Measurements from ENCODE around the gene JAK1.
"Not testable (repeated sequence)": the region's sequence is repeated elsewhere in the genome, so short reads cannot be mapped to it uniquely, and the experiment has no call there.

The JAK1 gene

DNA sequence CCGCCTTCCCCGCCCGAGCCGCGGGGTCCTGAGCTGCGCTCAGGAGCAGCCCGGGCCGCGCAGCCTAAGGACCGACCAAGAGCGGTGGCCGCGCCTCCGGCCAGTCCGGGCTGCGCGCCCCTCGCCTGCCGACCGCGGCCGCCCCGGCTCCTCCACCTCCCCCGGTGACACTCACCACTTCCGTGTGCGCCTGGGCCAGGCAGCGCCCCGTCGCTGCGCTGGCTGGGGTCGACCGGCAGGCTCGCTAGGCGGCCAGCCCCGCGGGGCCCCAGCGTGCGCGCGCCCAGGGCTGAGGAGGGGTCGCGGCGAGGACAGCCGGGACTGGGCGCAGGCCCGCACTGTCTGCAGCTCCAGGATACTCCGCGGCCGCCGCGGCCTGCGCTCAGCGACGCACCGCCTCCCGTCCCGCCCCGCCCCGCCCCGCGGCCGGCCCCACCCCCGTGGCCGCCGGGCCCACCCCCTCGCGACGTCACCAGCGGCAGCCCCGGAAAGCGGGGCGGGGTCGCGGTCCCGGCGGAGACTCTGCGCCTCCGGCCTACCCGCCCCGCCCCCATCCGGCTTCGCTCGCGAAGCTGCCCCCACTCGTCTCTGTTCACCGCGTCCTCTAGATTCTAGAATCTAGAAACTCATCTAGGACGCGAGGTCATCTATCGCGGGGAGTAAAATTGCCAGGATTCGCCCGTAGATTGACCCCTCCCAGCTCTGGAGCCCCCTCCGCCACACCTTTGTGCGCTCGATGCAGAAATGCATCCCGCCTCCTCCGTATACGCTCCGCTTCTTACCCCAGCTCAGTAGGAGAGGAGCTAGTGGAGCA is at the start of gene JAK1:
TSS of gene JAK1 (minus strand) at position 392 of the 814 bp plus-strand sequence. CDS start 80,285 bp downstream, outside the sequence.
- DNase-seq (ENCODE audit: low spot score) = peak; percentile 99

DNA sequence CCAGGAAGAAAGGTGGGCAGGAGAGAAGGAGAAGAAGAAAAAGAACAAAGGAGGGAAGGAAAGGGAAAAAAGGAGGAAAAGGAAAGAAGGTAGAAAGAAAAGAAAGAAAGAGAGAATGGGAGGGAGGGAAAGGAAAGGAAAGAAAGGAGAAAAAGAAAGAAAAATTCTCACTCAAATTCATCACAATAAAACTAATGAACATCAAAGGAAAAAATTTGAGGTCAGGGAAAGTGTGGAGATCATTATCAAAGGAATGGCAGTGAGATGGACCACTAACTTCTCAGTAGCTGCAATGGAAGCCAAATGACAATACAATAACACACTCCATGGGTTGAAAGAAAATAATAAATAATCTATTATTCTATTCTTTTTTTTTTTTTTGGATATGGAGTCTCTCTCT is 48.0 kb upstream of the JAK1 start:
- DNase-seq (ENCODE audit: low spot score) = no peak

DNA sequence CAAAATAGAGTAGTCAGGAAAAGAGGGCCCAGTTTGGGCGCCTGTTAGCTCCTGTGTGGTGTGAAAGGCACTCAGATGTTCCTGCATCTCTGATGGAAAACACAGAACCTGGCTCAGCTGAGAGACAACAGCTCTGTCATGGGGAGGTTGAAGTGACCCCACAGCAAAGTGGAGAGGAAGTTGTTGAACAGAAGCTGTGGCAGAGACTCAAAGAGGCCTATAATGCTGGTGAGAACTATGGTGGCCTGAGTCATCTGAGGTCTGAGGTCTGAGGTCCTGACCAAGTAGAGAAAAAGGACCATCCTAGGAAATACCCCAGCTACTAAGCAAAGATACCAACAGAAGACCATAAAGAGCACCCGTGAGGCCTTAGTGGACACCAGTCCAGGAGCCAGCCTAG is 45.6 kb upstream of the JAK1 start:
- DNase-seq (ENCODE audit: low spot score) = no peak

DNA sequence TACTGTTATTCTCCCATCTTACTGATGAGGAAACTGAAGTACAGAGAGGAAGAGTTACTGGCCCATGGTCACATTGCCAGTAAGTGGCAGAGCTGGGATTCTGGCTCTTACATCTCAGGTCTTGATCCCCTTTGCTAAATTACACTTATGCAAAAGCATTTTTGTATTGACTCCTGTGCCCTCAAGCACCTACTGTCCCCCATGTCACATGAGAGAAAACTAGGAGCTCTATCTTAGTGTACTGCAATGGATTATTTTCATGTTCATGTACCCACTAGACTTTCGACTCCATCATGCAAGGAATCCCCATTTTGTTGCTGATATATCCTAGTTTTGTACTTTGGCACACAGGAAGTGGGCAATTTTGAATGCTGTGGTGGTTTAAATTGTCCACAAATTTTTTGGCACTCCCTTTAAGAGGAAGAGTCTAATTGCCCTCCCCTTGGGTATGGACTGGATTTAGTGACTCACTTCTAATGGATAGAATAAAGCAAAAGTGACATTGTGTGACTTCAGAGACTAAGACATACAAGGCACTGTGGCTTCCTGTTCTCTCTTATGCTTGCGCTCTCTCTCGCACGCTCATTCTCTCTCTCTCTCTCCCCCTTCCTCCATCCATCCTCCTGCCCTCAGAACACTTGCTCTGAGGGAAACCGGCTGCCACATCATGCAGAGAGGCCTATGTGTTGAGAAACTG is 43.5 kb upstream of the JAK1 start:
- no peak for DNase-seq (ENCODE audit: low spot score)

DNA sequence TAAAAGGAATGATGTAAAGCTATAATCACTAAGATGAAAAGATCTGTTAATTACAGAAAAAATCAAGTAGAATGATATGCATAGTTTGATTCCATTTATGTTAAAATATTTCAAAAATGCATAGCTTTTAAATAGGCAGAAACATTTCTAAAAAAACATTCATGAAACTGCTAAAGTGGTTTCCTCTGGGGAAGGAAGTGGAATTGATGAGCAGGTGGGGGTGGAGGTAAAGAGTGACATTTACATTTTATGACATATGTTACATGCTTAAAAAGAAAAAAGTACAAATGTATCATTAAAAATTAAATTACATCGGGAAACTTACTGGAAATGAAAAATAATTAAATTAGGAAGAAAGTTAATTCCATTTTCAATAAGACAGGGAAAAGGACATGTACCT is 42.8 kb upstream of the JAK1 start:
- DNase-seq (ENCODE audit: low spot score) = no peak

DNA sequence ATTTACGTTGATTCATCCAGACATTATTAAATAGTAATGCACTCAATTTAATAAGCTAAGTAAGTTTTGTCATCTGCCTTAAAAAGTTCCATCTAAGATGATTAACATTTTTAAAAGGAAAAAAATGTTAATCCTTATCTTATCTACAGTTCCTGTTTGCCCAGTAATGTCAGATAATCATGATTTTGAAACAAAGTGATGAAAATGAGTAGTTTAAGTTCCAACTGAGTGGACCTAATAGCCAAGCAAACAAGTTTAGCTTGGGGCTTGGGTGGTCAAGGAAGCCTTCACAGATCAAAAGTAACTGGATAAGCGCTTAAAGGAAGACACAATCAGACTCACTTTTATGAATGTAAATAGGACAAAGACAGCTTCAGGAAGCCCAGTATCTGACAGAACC is 40.5 kb upstream of the JAK1 start:
- DNase-seq (ENCODE audit: low spot score) = no peak

DNA sequence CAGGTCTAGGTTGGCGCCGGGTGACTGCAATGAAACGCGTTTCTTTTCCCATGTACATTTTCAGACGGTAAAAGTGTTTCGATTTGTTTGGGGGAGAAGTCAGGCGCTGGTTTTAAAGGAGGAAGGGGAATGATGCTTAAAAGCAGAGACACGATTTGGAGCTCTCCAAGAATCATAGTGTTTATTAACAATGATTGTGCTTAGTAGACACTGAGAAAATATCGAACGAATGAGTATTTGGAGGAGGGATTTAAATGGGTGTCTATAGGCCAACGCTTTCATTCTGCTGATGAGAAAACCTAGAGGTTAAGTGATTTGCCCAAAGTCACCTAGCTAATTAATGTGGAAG is 36.9 kb upstream of the JAK1 start:
- no peak for DNase-seq (ENCODE audit: low spot score)

DNA sequence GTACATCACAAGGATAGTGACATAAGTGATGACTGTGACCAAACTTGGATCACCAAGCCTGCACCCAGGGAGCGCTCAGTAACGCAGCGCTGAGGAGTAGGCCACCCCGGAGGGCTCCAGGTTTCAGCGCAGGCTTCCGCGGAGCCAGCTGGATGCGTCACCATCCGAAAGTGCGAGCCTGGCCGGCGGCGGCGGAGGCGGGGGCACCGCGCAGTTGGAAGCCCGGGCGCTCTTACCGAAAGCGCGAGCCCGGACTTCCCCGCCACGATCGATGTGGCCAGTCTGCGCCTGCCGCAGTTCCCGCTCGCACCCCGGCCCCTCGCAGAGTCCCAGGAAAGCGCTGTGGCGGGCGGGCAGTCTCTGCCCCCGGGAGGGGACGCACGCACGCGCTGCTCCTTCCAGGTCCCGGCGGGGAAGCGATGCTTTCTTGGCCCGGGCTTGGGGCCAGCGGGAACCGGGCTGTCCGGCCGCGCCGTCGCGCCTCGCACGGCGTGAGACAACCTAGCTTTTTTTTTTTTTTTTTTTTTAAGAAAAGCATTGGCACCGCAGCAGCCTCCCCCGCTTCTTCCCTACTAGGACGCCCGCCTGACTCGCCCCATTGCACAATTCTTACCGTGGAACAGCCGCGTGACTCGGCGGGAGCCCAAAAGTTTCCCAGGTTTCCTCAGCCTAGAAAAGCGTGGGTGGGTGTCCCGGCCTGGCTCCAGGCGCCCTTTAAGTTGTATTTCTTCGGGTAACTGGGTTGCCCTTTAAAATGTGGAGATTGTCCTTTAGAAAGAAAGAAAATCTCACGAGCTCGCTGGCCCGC is 36.4 kb upstream of the JAK1 start:
- peak; percentile 87 for DNase-seq (ENCODE audit: low spot score)

DNA sequence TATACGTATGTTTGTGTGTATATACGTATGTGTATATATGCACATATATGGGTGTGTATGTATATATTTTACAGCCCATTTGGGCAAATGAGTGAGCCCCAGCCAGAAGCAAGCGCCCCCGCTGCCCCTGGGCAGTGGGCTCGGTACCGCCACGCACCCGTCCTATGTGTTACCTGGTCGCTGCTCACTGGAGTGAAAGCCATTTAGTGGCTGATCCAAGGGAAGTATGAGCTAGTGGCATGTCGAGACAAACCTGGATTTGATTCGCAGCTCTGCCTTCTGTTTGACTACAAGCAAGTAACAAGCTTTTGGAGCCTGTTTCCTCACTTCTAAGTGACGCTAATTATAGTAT is 35.8 kb upstream of the JAK1 start:
- DNase-seq (ENCODE audit: low spot score) = peak; percentile 15

DNA sequence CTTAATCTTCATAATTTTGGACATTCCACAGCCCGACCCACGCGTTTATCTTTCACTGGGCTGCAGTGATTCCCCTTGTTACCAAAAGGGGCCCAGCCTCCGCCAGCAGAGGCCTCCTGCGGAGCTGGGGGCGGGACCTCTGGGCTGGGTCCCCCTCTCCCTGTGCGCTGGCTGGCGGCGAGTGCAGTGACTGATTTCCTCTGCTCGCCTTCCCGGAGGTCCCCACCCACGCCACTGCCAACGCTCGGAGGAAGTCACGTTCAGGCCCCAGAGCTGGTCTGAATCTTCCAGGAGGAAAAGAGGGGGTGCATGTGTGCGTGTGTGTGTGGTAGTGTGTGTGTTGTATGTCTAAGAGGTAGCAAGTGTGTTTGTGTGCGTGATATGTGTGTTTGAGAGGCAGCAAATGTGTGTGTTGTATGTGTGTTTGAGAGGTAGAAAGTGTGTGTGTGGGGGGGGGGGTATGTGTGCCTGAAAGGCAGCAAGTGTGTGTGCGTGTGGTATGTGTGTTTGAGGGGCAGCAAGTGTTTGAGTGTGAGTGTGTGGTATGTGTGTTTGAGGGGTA is 35.0 kb upstream of the JAK1 start:
- DNase-seq (ENCODE audit: low spot score) = peak; percentile 76

DNA sequence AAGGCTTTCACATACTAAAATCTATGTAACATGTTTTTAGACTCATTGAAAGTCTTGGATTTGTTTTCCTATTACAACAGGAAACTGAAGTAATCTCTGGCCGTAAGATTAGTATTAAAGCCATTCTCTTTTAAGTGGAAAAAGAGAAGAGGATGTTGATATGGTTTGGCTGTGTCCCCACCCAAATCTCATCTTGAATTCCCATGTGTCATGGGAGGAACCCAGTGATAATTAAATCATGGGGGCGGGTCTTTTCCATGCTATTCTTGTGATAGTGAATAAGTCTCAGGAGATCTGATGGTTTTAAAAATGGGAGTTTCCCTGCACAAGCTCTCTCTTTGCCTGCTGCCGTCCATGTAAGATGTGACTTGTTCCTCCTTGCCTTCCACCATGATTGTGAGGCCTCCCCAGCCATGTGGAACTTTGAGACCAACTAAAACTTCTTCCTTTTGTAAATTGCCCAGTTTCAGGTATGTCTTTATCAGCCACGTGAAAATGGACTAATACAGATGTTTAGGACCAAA is 32.1 kb upstream of the JAK1 start:
- not testable (repeated sequence) for DNase-seq (ENCODE audit: low spot score)

DNA sequence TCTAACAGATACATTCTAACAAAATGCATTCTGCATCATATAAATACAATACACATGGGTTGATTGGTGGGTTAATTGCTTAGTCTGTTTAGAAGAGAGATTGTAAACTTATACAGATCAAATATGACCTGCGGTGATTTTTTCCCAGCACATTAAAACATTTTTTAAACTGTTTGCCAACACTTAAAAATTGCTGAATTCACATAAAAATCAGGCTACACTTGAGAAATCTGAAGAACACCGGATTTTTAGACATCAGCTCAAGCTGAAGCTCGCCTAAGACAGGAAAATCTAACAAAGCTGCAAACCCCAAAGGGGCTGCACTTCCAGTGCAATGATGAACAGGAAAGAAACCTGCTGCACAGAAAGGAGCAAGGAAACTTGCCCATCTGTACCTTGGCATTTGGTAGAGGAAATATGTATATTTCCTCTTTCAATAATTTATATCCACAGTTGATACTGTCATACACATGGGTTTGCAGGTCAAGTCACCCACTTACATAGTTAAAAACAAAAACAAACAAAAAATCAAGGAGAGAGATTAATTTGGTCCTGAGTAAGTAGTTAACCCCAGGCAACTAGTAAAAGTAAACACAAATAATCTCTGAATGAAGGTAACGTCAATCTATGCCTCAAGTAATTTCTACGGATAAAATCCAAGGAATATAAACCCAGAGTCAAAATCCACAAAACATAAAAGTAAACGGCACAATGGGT is 30.4 kb upstream of the JAK1 start:
- no peak for DNase-seq (ENCODE audit: low spot score)

DNA sequence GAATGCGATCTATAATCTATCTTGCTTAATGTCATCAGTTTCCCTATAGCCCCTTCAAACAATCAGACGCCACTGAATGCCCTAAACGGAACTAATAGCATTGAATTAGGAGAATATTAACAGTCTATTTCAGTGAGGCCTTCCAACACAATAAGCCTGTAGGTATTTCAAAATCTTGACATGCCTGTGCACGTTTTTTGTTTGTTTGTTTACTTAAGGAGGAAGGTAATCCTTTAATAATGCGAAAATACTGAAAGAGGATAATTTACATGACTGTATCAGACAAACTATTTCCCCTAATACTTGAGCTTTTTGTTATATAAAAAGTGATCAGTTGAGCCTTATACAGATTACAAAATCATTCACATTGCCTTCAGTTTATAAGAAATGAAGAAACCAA is 29.0 kb upstream of the JAK1 start:
- no peak for DNase-seq (ENCODE audit: low spot score)

DNA sequence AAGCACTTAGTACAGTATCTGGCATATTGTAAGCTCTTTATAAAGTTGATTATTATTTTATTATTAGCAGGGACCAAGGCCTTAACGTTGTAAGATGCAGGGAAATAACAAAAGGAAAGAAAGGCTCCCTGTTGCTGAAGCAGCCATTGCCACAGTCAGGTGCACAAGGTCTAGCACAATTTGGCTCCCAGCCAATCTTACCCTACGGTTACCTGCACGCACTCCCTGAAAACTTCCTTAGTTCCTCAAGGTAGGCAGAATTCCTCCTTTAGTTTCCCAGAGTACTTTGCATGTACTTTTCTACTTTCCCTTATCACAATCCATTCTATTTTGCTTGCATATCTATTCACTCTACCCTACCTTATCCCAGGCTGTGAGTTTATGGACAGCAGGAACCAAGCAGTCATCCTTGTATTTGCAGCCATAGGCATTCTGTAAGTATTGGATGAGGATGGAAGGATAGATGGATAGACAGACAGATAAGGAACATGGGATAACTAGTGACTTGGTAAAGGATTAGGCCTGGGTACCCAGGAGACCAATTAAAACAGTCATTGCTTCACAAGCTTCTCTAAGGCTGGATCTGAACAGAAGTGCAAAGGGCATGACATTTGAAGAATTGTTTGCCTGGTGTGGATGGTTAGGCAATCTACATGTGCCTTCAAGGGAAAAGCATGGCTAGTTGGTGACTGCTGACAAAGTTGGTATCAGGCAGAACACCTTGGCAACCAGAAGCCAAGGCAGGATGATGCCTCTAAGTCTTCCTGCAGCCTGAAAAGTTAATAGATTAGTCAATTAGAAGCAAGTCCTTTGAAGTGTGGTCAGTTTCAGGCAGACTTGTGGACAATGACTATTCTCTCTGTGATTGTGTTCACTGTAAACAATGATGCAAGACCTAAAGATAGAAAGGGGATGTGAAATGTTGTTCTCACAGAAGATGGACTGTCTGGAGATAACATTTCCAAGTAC is 20.8 kb upstream of the JAK1 start:
- no peak for DNase-seq (ENCODE audit: low spot score)

DNA sequence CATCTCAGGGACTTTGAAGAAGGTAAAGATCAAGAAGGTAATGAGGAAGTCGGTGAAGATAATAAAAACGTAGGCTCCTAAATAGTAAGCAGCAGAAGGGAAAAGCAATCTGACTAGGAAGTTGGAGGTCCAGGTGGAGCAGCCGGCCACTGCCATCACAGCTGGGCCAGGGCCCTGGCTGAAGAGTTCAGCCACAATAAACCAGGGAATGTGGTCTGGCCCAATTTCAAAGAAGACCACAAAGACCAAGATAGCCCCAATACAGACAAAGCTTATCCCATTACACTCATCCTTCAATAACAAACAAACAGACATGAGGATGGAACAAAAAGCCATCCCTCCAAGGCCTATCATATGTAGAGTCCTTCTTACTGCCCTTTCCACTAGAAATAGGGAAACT is 18.4 kb upstream of the JAK1 start:
- no peak for DNase-seq (ENCODE audit: low spot score)

DNA sequence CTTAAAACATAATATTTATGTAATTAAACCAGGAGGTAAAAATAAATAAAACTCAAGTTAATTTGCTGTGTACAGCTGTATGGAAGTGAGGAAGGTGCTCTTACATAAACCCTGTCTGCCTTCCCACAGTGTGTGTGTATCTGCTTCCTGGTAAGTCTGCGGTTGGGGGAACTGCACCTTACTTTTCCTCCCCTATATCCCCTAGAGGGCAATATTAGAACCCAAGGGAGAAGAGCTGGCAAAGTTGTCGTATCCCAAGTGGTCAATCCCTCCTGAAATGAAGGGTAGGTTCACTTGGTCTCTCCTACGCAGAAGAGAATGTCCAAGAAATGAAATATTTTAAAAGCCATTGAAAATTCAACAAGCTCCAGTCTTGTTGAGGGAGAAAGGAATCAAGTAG is 17.8 kb upstream of the JAK1 start:
- DNase-seq (ENCODE audit: low spot score) = no peak

DNA sequence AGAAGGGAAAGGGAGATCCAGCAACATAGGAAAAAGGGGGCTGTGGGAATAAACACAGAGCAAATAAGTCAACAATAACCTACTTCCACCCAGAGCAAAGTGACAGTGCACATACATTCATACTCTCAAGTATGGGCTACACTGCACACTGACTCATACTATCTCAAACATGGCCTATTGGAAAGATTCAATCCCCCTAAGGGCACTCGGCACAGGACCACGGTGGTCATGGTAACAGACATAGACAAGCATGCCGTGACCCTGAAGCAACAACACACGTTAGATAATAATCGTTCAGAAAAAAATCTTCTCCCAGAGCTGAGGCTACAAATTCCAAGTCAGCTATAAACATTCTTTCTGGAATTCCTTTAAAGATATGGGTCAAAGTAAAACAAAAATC is 16.8 kb upstream of the JAK1 start:
- peak; percentile 22 for DNase-seq (ENCODE audit: low spot score)

DNA sequence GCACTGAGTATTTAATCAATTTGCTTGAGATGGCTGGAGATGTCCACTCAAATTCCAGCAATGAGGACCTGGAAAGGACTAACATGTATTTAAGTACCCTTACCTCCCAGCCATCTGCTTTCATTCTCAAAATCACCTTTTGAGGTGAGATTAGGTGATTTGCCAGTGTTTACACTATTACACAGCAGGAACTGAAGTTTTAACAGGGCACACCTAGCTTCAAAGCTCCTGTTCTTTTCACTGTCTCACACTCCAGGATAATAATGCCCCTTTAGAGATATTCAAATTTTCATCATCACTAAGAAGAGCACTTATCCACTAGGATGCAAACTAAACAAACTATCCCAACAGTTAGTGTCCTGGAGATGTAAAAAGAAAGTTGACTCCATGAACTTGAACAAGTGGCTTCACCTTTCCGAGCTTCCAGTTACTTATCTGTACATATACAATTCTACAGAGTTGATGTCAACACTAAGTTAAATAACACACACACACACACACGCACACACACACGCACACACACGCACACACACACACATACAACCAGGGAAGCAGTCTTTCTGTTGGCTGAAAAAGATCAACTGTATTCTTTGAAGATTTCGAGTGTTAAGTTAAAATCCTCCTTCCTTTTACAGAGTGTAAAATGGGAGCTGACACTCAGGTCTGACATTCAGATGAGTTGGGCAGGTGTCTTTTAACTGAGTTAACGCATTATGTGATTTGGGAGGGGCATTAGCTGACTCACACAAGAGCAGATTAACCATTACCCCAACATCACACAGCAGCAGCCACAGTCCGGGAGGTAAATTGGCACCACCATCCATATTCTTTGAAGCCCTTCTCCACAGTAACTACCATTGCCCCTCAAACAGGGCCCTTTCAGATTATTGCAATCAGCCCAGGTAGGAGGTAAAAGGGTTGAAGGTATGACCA is 15.5 kb upstream of the JAK1 start:
- DNase-seq (ENCODE audit: low spot score) = no peak
